NCI-H2107 treated with DMSO at 0.1 percent for 48 hours (cell line): ENCODE measurements around the gene PDE4D.

Experiments used
- DNase-seq: peaks from one replicate; lab custom pipeline; 2025; ENCODE audit not compliant: unreplicated experiment; lab: John Stamatoyannopoulos, UW

Gene PDE4D

GRCh38 chr5:59560553-59560952 lies 333.0 kb downstream of the PDE4D start:
- no peak for DNase-seq

- no peak for DNase-seq
Observed at GRCh38 chr5:59559847-59560246, 333.7 kb downstream of the PDE4D start.

- no peak for DNase-seq
Observed at GRCh38 chr5:59559323-59559722, 334.2 kb downstream of the PDE4D start.

GRCh38 chr5:59558501-59558900 lies 335.0 kb downstream of the PDE4D start:
- no peak for DNase-seq

- no peak for DNase-seq
Observed at GRCh38 chr5:59557572-59557971, 336.0 kb downstream of the PDE4D start.

GRCh38 chr5:59555596-59555995 lies 337.9 kb downstream of the PDE4D start:
- no peak for DNase-seq

DNA sequence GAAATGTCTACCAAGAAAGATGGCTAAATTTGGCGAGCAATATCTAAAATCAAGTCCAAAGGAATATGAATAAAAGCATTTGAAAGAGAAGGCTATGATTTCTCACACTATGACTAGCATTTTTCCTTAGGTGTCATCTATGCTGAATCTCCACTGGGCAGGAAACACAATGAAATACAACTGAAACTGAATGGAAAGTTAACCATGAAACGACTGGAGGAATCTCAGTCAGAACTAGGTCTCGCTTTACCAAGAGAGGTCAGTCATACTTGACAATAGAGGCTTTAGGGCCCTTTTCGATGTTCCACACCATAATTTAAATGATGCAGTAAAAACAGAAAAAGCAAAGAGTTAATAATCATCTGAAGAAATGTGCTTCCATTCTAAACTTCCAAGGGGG lies 339.0 kb downstream of the PDE4D start:
- no peak for DNase-seq

- DNase-seq, result no peak
Observed at GRCh38 chr5:59553992-59554391, 339.5 kb downstream of the PDE4D start.

DNA sequence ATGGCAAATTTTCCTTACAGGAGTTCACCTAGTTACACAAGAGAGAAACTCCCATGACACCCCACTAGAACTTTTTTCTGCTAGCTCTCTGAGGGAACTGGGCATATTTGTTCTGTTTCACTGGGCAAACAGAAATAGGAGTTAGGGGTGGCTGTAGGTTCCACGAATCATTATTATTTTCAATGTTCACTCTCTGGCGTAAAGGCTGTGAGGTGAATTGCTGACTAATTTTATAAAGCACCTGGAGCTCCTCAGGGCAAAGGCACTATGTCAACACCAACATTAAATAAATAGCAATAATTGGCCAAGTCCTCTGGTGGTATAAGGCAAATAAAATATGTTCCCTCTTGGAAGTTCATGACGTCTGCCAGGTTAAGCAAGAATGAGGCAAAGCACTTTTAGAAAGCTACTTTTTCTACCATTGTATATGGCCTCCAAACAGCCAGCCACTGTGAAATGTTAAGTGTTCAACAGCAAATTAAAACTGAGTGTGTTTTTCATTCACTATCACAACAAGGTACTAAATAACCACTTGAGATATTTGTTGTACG lies 344.6 kb downstream of the PDE4D start:
- peak; percentile 85 for DNase-seq

DNA sequence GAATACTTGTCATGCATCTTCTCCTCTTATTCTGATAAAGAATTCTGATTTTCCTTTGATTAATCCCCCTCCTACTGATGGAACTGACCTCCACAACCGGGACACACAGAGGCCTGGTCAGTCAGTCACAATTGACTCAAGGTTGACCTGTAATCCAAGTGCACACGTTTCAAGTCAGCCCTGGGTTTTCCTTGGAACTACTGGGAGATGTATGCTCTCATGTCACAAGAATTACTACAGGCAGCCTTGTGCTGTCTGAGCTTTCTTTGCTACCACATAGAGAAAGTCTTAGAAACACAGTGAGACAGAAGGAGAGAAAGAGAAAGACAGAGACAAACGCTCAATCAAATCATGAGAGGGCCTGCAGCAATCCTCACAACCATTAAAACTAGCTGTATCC lies 345.8 kb downstream of the PDE4D start:
- DNase-seq, result no peak

GRCh38 chr5:59544573-59544972 lies 349.0 kb downstream of the PDE4D start:
- DNase-seq, result no peak

DNA sequence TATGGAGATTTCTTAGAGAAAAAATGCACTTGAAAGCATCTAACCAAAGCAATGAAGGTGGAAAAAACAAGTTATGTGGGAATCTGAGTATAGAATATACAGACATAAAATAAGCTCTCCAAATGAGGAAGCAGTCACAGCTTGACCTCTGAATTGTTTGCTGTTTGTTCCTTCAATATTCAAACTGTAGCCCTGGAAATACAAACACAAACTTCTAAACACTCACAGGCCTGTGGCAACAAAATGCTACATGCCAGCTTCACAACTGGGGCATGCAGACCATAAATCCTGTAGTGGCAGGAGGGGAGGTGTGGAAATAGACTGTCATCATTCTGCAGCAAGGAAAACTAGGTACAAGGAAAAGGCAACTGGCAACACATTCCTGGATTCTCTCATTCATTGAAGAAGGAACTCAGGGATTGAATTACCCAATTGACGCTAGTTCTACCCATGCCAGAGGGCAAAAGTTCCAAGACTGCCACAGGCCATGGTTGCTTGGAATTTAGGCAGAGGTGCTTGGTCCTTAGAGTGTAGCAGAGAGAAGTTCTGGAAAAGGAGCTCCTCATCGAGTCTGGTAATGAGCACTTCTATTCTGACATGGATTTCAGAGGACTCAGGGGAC lies 349.6 kb downstream of the PDE4D start:
- DNase-seq, result no peak

DNA sequence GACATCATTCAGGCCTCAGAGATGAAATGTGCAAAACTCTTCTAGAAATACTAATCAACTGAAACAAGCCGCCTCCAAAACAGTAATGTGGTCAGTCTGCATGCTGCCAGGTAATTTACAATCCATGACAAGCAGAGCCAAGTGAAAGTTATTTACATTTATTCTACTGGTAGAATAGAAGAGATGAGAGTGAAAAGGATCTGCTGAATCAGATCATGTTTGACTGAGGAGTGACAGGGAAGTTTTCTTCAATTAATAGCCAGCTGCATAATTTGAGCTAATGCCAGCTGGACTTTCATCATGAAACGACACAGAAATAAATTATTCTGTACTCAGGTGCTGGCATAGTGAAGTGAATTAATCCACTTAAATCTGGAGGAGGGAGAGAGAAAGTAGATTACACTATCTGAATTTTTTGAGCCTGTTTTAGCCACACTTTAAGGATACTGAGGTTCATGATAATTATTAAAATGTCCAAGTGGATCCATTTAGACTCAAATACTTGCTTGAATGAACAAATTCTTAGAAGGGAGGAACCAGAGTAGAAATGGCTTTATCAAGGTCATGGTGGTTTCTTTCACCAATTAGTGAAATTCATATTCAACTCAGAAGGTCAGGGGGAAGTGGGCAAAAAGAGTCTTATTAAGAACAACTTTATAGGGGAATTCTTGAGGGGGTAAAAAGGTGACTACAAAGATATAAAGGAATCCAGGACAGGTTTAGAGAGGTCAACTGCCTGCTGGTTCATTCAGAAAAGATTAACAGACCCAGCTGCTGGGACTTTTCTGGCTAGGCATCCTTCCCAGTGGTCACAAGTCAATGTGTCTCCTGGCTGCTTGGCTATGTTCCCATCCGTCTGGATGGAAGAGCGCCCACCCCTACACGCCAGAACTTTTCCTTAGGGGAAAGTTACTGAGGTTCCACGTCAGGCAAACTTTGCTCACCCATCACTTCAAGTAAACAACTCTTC lies 350.4 kb downstream of the PDE4D start:
- no peak for DNase-seq

DNA sequence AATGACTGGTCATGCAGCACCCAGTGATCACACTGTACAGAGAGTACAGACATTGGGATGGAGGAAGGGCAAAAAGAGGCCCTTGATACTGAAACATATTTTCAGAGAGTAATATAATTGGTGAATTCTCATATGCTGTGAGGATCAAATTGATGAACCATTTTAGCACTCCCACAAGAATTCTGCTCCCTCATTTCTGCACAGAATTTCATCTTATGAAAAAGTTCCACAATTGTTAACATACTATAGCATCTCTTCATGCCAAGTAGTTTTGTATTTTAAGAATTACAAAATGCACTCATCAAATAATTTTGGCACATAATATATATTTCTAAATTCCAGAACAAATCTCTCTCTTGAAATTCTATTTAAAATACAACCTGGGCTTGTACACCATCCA lies 351.2 kb downstream of the PDE4D start:
- DNase-seq, result no peak

DNA sequence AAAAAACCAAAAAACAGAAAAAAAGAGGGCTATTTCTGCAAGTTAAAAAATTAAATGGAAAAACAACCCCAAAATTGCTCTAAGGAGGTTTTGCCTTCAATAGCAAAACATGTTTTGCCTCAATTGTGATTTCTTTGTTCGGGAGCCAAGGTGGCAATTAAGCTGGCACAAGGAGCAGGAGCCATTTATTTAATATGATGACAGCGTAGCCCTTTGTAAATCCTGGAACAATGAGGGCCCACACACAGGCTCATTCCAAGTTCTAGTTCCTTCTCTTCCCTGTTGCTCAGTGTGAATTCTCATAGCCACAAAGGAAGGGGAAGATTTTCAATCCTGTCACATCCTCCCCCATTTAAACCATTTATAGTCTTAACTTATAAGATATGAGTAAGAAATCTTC lies 353.2 kb downstream of the PDE4D start:
- DNase-seq, result peak; percentile 28

DNA sequence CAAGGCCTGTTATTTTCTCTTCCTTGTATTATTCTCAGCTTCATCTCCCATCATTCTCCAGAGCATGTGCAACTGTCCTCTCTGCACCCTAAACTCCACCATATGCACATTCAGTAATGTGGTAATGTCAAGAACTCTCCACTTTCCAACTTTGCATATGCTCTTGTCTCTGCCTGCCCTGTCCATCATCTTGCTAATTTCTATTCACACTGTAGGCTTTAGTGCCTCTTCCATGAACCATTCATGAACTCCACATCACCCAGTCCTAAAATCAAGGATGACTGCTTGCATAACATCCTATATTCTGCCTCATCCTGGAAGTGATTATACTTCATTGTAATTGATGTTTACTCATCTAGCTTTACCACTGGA lies 354.8 kb downstream of the PDE4D start:
- no peak for DNase-seq

GRCh38 chr5:59537961-59538749 lies 355.4 kb downstream of the PDE4D start:
- DNase-seq, result no peak

GRCh38 chr5:59536875-59537274 lies 356.7 kb downstream of the PDE4D start:
- DNase-seq, result no peak

DNA sequence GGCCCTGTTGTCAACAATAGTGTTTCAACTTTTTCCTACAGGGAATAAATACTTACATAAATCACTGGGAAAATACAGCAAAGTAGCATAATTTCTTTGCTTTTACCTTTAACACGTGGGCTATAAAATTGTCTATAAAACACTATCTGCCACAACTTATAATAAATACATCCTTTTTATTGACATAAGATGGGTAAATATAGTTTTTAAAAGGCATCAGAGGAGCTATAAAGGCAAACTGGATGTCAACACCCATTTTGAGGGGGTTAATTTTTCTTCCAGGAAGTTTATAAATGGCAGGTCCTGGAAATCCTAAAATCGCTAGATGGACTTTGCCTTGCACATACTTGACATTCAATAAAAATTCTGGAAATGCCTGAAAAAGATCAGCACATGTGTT lies 358.0 kb downstream of the PDE4D start:
- DNase-seq, result no peak

- no peak for DNase-seq
Observed at GRCh38 chr5:59533730-59534108, 359.8 kb downstream of the PDE4D start.

DNA sequence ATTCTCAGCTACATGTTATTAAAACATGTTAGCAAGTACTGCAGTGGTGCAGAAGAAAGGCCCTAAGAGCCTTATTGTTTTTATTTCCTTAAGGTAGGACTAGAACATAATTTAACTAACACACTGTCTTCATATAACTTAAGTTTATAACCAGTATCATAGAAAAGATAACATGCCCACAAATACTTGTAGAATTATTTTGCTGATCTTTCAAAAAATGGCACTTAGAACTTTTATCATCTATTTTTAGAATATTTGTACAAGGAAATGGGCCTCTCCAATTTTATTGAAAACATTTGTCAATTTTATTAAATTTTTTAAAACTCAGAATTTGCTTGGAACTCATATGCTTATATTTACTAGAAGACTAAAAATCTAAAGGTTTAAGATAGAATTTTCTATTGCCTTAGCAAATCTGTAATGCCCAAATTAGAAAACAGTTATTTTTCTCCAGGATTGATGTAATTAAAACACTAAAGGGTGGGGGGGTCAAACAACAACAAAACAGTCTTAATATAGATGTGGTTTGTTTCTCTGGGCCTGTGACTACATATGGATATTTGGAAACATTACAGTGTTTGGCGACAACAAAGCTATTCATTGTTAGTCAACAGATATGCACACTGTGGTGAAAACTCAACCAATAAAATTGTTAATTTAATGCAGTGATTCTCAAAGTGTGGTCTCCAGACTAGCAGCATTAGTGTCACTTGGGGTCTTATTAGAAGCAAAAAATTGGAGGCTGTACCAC lies 360.4 kb downstream of the PDE4D start:
- DNase-seq, result no peak
